Panc1 (cell line): ENCODE results near the gene TMSB15C. TPM values are rescaled to one million over a fixed set of nuclear protein-coding genes. Genes with fewer than 3 reads are reported as not detected.

Experiments
- ATAC-seq: fragments of 200-7000 bp; cut with Tn5 transposase; 2 replicates; pipeline ENCODE4 v1.9.1; 2020; ENCODE audit warnings: mild to moderate bottlenecking, moderate library complexity
- BruUV-seq: library from RNA; stranded (reverse); fragments of 400-500 nt; replicated peaks from 2 replicates; lab custom pipeline; 2021; lab: Mats Ljungman, UMichigan
- CTCF ChIA-PET: fragments of 300-600 bp; sonication (Branson Sonifier 250); formaldehyde crosslinking; loops from one replicate; lab custom pipeline; 2022; ENCODE audit warnings: antibody characterized with exemption; lab: Charles Lee
- POLR2A ChIA-PET: fragments of 300-600 bp; sonication (Branson Sonifier 250); formaldehyde crosslinking; loops from one replicate; lab custom pipeline; 2022; ENCODE audit warnings: antibody characterized with exemption; lab: Charles Lee
- DNase-seq: peaks from one replicate; pipeline ENCODE4 v3.0.0-alpha.2; 2010; ENCODE audit warnings: low read depth, low spot score
- H3K27ac ChIP-seq: 2 replicates; pipeline ENCODE4 v1.5.1; 2011; ENCODE audit warnings: mild to moderate bottlenecking, low read length, inconsistent platforms
- H3K27me3 ChIP-seq: fragments of 200-500 bp; sonication (Bioruptor generic); 2 replicates; pipeline ENCODE4 v1.6.0; 2014; ENCODE audit warnings: low read length, inconsistent platforms; ENCODE audit not compliant: control insufficient read depth, insufficient read depth
- H3K36me3 ChIP-seq: fragments of 200-500 bp; sonication (Bioruptor generic); 2 replicates; pipeline ENCODE4 v1.5.1; 2014; ENCODE audit warnings: inconsistent platforms, mild to moderate bottlenecking, low read length, moderate library complexity; ENCODE audit not compliant: control insufficient read depth, insufficient read depth
- H3K4me1 ChIP-seq: 2 replicates; pipeline ENCODE4 v1.5.1; 2011; ENCODE audit warnings: inconsistent platforms, mild to moderate bottlenecking, low read length, moderate library complexity; ENCODE audit not compliant: control insufficient read depth, insufficient read depth
- H3K4me3 ChIP-seq, 2 experiments: 2 replicates each; pipeline ENCODE4 v1.5.1; 2011 to 2012; ENCODE audit warnings: low read depth in 2 of 2, low read length in 2 of 2, mild to moderate bottlenecking in 2 of 2, inconsistent platforms in 1 of 2, moderate library complexity in 1 of 2
- H3K9me3 ChIP-seq: fragments of 200-500 bp; sonication (Bioruptor generic); 2 replicates; pipeline ENCODE4 v1.5.1; 2014; ENCODE audit warnings: low read depth, mild to moderate bottlenecking, inconsistent platforms, low read length, moderate library complexity; ENCODE audit not compliant: control insufficient read depth, insufficient read depth
- POLR2AphosphoS5 ChIP-seq: IDR thresholded peaks from 2 replicates; pipeline ENCODE4 v1.6.1; 2012; ENCODE audit warnings: mild to moderate bottlenecking, low read depth, low read length, moderate library complexity
- SIN3A ChIP-seq: IDR thresholded peaks from 2 replicates; pipeline ENCODE4 v1.6.1; 2012; ENCODE audit warnings: low read depth, mild to moderate bottlenecking, low read length, moderate library complexity, borderline replicate concordance; ENCODE audit not compliant: insufficient read depth
- TCF7L2 ChIP-seq: IDR thresholded peaks from 2 replicates; pipeline ENCODE4 v1.6.1; 2011; ENCODE audit warnings: mild to moderate bottlenecking, low read depth, low read length, inconsistent platforms
- in situ Hi-C: cut with HindIII; loops from 2 replicates; pipeline ENCODE4 v1.10.0; 2016; ENCODE audit warnings: low sequenced_read_pairs, low pct_unique_long_range_greater_than_20kb
- intact Hi-C: fragments of 100-400 bp; cut with micrococcal nuclease; formaldehyde crosslinking; loops from one replicate; pipeline ENCODE4 v1.10.0; 2022; ENCODE audit not compliant: unreplicated experiment
- total RNA-seq: library from RNA; stranded (reverse); gene quantifications from one replicate; pipeline ENCODE4 v1.2.1, GENCODE V29; 2021; ENCODE audit not compliant: unreplicated experiment
- TF ChIP-seq, protein P1 (sequence below): fragments of 450-650 bp; IDR thresholded peaks from 2 replicates; pipeline ENCODE4 v1.5.1; 2017; ENCODE audit warnings: mild to moderate bottlenecking
- TF ChIP-seq, protein P2 (sequence below), 2 experiments: IDR thresholded peaks; 2 replicates each; pipeline ENCODE4 v1.6.1; 2011 to 2012; ENCODE audit warnings: low read depth in 2 of 2, control low read depth in 1 of 2, low read length in 1 of 2, mild to moderate bottlenecking in 1 of 2, moderate library complexity in 1 of 2; ENCODE audit not compliant: insufficient read depth in 1 of 2

TMSB15C gene
- total RNA-seq, 1 experiment from 2014 or later, result 2.1 TPM

DNA sequence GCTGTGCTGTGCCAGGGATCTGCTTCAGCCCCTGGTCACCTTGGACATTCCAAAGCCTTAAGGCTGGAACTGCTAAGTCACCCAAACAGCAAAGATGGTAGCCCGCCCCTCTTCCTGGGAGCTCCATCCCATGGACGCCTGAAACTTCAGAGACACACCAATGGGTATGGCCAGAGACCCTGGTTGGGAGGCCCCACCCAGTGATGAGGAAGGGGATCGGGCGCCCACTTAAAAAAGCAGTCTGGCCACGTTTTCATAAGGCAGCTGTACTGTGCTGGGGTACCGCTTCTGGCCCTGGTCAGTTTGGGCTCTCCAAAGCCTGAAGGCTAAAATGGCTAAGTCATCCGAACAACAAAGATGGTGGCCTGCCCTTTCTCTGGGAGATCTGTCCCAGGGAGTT, 9.4 kb upstream of the TMSB15C start:
- Histone ChIP-seq H3K27me3 (peaks cover 3% of the 10 kb centered on the region), H3K36me3 (no peaks in the 10 kb centered on the region), H3K9me3 (no peaks in the 10 kb centered on the region), H3K27ac (no peak overlapping the region), H3K4me3 (no peak overlapping the region), H3K4me1 (no peaks in the 10 kb centered on the region)
- BruUV-seq, result no TSS peak
- intact Hi-C loops (no loop called here), in situ Hi-C loops (no loop called here)
- ChIA-PET CTCF (no interaction called here), POLR2A (no interaction called here)
- DNase-seq (no peak), ATAC-seq (no peak)
- TF ChIP-seq SIN3A (no peak), TCF7L2 (no peak), POLR2AphosphoS5 (no peak)
- TF ChIP-seq, protein P1, sequence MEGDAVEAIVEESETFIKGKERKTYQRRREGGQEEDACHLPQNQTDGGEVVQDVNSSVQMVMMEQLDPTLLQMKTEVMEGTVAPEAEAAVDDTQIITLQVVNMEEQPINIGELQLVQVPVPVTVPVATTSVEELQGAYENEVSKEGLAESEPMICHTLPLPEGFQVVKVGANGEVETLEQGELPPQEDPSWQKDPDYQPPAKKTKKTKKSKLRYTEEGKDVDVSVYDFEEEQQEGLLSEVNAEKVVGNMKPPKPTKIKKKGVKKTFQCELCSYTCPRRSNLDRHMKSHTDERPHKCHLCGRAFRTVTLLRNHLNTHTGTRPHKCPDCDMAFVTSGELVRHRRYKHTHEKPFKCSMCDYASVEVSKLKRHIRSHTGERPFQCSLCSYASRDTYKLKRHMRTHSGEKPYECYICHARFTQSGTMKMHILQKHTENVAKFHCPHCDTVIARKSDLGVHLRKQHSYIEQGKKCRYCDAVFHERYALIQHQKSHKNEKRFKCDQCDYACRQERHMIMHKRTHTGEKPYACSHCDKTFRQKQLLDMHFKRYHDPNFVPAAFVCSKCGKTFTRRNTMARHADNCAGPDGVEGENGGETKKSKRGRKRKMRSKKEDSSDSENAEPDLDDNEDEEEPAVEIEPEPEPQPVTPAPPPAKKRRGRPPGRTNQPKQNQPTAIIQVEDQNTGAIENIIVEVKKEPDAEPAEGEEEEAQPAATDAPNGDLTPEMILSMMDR, result no peak
- TF ChIP-seq, protein P2, sequence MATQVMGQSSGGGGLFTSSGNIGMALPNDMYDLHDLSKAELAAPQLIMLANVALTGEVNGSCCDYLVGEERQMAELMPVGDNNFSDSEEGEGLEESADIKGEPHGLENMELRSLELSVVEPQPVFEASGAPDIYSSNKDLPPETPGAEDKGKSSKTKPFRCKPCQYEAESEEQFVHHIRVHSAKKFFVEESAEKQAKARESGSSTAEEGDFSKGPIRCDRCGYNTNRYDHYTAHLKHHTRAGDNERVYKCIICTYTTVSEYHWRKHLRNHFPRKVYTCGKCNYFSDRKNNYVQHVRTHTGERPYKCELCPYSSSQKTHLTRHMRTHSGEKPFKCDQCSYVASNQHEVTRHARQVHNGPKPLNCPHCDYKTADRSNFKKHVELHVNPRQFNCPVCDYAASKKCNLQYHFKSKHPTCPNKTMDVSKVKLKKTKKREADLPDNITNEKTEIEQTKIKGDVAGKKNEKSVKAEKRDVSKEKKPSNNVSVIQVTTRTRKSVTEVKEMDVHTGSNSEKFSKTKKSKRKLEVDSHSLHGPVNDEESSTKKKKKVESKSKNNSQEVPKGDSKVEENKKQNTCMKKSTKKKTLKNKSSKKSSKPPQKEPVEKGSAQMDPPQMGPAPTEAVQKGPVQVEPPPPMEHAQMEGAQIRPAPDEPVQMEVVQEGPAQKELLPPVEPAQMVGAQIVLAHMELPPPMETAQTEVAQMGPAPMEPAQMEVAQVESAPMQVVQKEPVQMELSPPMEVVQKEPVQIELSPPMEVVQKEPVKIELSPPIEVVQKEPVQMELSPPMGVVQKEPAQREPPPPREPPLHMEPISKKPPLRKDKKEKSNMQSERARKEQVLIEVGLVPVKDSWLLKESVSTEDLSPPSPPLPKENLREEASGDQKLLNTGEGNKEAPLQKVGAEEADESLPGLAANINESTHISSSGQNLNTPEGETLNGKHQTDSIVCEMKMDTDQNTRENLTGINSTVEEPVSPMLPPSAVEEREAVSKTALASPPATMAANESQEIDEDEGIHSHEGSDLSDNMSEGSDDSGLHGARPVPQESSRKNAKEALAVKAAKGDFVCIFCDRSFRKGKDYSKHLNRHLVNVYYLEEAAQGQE (IDR thresholded peaks at IDR 0.05; ENCODE audit: insufficient read depth in 1 of 2, low read depth in 2 of 2, low read length in 1 of 2), result no peak

DNA sequence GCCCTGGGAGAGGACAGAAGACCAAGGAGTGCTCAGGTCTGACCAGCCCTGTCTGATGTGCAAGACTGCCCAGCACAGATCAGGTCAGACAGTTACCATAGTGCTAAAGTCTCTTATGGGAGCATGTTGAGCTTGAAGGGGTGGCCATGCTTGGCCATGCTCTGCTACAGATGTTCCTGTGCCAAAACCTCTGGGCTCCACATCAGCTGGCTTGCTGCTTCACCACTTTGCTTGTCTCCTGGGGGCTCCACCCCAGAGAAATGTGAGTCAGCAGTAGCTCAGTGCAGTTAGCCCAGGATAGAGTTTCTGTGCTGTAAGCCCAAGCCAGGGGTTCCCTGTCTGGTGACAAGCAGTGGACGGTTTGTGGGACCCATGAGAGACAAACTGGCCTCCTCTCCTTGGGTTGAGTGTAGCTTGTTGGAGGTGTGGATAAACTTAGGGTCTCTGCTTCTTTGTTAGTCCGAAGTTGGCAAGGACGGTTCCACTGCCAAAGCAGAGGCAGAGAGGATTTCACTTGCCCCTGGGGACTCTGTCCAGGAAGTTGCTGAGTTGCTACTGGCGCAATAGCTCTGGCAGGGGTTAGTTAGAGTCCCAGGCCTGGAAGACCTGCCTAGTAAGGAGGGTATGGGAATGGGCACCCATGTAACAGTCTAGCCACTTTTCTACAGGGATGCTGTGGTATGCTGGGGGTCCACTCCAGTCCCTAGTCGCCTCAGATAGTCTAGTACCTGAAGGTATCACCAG, 8.7 kb upstream of the TMSB15C start:
- BruUV-seq, result no TSS peak

DNA sequence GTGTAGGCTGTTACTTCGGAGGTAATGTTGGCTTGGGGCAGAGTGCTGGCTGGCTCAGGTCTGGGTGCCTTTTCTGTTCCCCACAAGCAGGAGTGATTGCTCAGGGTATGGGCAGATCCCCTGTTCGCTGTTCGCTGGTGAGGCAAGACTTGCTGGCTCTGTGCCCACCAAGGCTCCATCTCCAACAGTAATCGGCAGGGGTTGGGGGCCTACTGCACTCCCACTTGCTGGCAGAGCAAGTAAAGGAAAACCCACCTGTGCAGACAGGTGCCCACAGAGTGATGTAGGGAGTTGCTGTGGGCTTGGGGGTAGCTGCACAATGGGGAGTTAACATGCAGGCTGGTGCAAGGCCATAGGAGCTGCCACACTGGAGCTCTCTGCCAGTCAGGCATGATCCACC, 8.0 kb upstream of the TMSB15C start:
- intact Hi-C loops, result no loop called here
- no peaks in the 10 kb centered on the region for H3K9me3 ChIP-seq

More for the DNA sequence above, 8.7 kb upstream of the TMSB15C start:
- Histone ChIP-seq H3K27ac (no peak overlapping the region), H3K4me3 (no peak overlapping the region), H3K9me3 (no peaks in the 10 kb centered on the region), H3K27me3 (peaks cover 2% of the 10 kb centered on the region; the same call in 1 of the 2 replicates), H3K36me3 (no peaks in the 10 kb centered on the region), H3K4me1 (no peaks in the 10 kb centered on the region)
- ChIA-PET CTCF (no interaction called here), POLR2A (no interaction called here)
- TF ChIP-seq SIN3A, result no peak
- intact Hi-C loops (no loop called here), in situ Hi-C loops (no loop called here)
- DNase-seq, result no peak
- no peak for ATAC-seq

More for the DNA sequence above, 8.0 kb upstream of the TMSB15C start:
- no peak overlapping the region for H3K27ac ChIP-seq
- no TSS peak for BruUV-seq
- no peaks in the 10 kb centered on the region for H3K4me1 ChIP-seq
- H3K36me3 ChIP-seq, result no peaks in the 10 kb centered on the region
- ChIA-PET CTCF (no interaction called here), POLR2A (no interaction called here)
- peaks cover 2% of the 10 kb centered on the region; the same call in 1 of the 2 replicates for H3K27me3 ChIP-seq
- TF ChIP-seq, protein P2 (IDR thresholded peaks at IDR 0.05; ENCODE audit: insufficient read depth in 1 of 2, low read depth in 2 of 2, low read length in 1 of 2), result no peak
- TF ChIP-seq SIN3A (no peak), TCF7L2 (no peak), POLR2AphosphoS5 (no peak)
- TF ChIP-seq, protein P1, result no peak
- DNase-seq (no peak), ATAC-seq (no peak)
- no peak overlapping the region for H3K4me3 ChIP-seq
- in situ Hi-C loops, result no loop called here
